HepG2 (cell line): ENCODE data around the gene MYL6. TPM values are rescaled to one million over a fixed set of nuclear protein-coding genes. Genes with fewer than 3 reads are reported as not detected.

Experiments
- ADNP ChIP-seq: sonication (generic); formaldehyde crosslinking; IDR thresholded peaks from 2 replicates; pipeline ENCODE4 v1.4.0; 2020; ENCODE audit warnings: missing genetic modification reagents
- ATF3 ChIP-seq: sonication (generic); formaldehyde crosslinking; IDR thresholded peaks from 2 replicates; pipeline ENCODE4 v1.4.0; 2020; ENCODE audit warnings: missing genetic modification reagents
- CENPT ChIP-seq: sonication (generic); formaldehyde crosslinking; IDR thresholded peaks from 2 replicates; pipeline ENCODE4 v1.8.0; 2022; ENCODE audit warnings: low read depth, mild to moderate bottlenecking, moderate library complexity, missing genetic modification reagents
- FOXA3 ChIP-seq: IDR thresholded peaks from 2 replicates; pipeline ENCODE4 v1.6.1; 2016; ENCODE audit warnings: missing genetic modification reagents, missing compliant biosample characterization
- FOXK1 ChIP-seq: sonication (generic); formaldehyde crosslinking; IDR thresholded peaks from 2 replicates; pipeline ENCODE4 v1.4.0; 2020; ENCODE audit warnings: low read depth, missing genetic modification reagents, borderline replicate concordance
- GABPB1 ChIP-seq: IDR thresholded peaks from 2 replicates; pipeline ENCODE4 v1.6.1; 2016; ENCODE audit warnings: mild to moderate bottlenecking, missing genetic modification reagents, moderate library complexity, missing compliant biosample characterization
- HMG20A ChIP-seq: IDR thresholded peaks from 2 replicates; pipeline ENCODE4 v1.6.1; 2016; ENCODE audit warnings: borderline replicate concordance
- NR3C1 ChIP-seq: sonication (generic); formaldehyde crosslinking; IDR thresholded peaks from 2 replicates; pipeline ENCODE4 v1.4.0; 2020; ENCODE audit warnings: missing genetic modification reagents
- REL ChIP-seq: sonication (generic); formaldehyde crosslinking; conservative IDR thresholded peaks from 2 replicates; pipeline ENCODE4 v1.8.0; 2022; ENCODE audit warnings: mild to moderate bottlenecking, missing genetic modification reagents, moderate library complexity
- SUZ12 ChIP-seq: fragments of 150-350 bp; IDR thresholded peaks from 2 replicates; pipeline ENCODE4 v1.6.1; 2014; ENCODE audit warnings: low read depth, low read length
- ZBTB34 ChIP-seq: sonication (generic); formaldehyde crosslinking; IDR thresholded peaks from 2 replicates; pipeline ENCODE4 v1.8.0; 2022; ENCODE audit warnings: mild to moderate bottlenecking, missing genetic modification reagents
- ZNF441 ChIP-seq: sonication (generic); formaldehyde crosslinking; IDR thresholded peaks from 2 replicates; pipeline ENCODE4 v1.7.0; 2021; ENCODE audit warnings: missing genetic modification reagents, borderline replicate concordance
- ZNF569 ChIP-seq: sonication (generic); formaldehyde crosslinking; IDR thresholded peaks from 2 replicates; pipeline ENCODE4 v1.5.0; 2020; ENCODE audit warnings: mild to moderate bottlenecking, missing genetic modification reagents, moderate library complexity, borderline replicate concordance
- ZNF577 ChIP-seq: sonication (generic); formaldehyde crosslinking; IDR thresholded peaks from 2 replicates; pipeline ENCODE4 v1.4.0; 2020; ENCODE audit warnings: mild to moderate bottlenecking, low read depth, missing genetic modification reagents, borderline replicate concordance
- ZNF607 ChIP-seq: sonication (generic); formaldehyde crosslinking; IDR thresholded peaks from 2 replicates; pipeline ENCODE4 v1.5.1; 2020; ENCODE audit warnings: missing genetic modification reagents, mild to moderate bottlenecking, borderline replicate concordance
- ZNF777 ChIP-seq: sonication (generic); formaldehyde crosslinking; IDR thresholded peaks from 2 replicates; pipeline ENCODE4 v1.4.0; 2020; ENCODE audit warnings: missing genetic modification reagents
- ZNF788 ChIP-seq: sonication (generic); formaldehyde crosslinking; IDR thresholded peaks from 2 replicates; pipeline ENCODE4 v1.5.0; 2020; ENCODE audit warnings: mild to moderate bottlenecking, missing genetic modification reagents, borderline replicate concordance
- ZNF883 ChIP-seq: sonication (generic); formaldehyde crosslinking; IDR thresholded peaks from 2 replicates; pipeline ENCODE4 v1.5.1; 2020; ENCODE audit warnings: mild to moderate bottlenecking, missing genetic modification reagents; ENCODE audit errors: not compliant biosample characterization
- polyA plus RNA-seq, 8 experiments: library from polyadenylated mRNA; depleted of rRNA in 3 of 8; stranded (reverse) in 7 of 8; unstranded in 1 of 8; fragments of >200 nt; fragmentation: Illumina TruSeq in 4 of 8; extraction: Trizol in 4 of 8; gene quantifications; 2 replicates each; pipeline versions ENCODE4 v1.2.1 to v1.2.3, GENCODE V29; 2011 to 2016; ENCODE audit warnings: low read depth in 4 of 8, missing spikeins in 1 of 8, mixed read lengths in 1 of 8; ENCODE audit not compliant: insufficient read depth in 1 of 8
- total RNA-seq, 5 experiments: library from RNA; depleted of rRNA; stranded (reverse); fragments of >200 nt; fragmentation: Illumina TruSeq; extraction: Trizol; gene quantifications; 2 replicates each; pipeline ENCODE4 v1.2.3, GENCODE V29; 2016; ENCODE audit warnings: low read depth in 1 of 5
- TF ChIP-seq, protein P1 (sequence below): sonication (generic); formaldehyde crosslinking; IDR thresholded peaks from one replicate; pipeline ENCODE4 v1.5.1; 2020; ENCODE audit warnings: mild to moderate bottlenecking, missing genetic modification reagents; ENCODE audit errors: not compliant biosample characterization

Gene MYL6
- total and polyA plus RNA-seq, 2 of the 13 experiments (the other 11 are each of a cell fraction or from before 2014, with no cell fraction given) = 1,127 to 1,192 TPM

DNA sequence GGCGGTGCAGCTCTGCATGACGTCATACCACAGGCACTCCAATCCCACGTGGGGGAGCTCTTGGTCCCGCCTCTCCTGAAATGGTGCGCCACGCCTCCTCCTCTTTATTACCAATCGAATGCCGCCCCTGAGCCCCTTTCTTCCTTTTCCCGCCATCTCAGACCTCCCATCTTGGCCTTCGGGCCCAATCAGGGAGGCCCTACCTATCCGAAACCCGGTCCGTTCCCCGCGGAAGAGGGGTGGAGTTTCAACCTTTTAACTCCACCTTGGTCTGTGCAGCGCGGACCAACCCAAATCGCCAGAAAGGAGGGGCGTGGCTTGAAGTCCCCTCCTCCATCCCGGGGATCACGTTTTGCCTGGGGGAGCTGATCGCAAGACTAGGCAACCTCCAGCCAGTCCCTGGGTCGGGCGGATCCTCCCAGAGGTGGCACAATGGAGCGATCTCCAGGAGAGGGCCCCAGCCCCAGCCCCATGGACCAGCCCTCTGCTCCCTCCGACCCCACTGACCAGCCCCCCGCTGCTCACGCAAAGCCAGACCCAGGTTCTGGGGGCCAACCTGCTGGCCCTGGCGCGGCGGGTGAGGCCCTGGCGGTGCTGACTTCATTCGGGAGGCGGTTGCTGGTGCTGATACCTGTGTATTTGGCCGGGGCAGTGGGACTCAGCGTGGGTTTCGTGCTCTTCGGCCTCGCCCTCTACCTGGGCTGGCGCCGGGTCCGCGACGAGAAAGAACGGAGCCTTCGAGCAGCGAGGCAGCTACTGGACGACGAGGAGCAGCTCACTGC is 30.1 kb upstream of the MYL6 start, which contains the start of gene ESYT1 (continued):
- TF ChIP-seq, protein P1, sequence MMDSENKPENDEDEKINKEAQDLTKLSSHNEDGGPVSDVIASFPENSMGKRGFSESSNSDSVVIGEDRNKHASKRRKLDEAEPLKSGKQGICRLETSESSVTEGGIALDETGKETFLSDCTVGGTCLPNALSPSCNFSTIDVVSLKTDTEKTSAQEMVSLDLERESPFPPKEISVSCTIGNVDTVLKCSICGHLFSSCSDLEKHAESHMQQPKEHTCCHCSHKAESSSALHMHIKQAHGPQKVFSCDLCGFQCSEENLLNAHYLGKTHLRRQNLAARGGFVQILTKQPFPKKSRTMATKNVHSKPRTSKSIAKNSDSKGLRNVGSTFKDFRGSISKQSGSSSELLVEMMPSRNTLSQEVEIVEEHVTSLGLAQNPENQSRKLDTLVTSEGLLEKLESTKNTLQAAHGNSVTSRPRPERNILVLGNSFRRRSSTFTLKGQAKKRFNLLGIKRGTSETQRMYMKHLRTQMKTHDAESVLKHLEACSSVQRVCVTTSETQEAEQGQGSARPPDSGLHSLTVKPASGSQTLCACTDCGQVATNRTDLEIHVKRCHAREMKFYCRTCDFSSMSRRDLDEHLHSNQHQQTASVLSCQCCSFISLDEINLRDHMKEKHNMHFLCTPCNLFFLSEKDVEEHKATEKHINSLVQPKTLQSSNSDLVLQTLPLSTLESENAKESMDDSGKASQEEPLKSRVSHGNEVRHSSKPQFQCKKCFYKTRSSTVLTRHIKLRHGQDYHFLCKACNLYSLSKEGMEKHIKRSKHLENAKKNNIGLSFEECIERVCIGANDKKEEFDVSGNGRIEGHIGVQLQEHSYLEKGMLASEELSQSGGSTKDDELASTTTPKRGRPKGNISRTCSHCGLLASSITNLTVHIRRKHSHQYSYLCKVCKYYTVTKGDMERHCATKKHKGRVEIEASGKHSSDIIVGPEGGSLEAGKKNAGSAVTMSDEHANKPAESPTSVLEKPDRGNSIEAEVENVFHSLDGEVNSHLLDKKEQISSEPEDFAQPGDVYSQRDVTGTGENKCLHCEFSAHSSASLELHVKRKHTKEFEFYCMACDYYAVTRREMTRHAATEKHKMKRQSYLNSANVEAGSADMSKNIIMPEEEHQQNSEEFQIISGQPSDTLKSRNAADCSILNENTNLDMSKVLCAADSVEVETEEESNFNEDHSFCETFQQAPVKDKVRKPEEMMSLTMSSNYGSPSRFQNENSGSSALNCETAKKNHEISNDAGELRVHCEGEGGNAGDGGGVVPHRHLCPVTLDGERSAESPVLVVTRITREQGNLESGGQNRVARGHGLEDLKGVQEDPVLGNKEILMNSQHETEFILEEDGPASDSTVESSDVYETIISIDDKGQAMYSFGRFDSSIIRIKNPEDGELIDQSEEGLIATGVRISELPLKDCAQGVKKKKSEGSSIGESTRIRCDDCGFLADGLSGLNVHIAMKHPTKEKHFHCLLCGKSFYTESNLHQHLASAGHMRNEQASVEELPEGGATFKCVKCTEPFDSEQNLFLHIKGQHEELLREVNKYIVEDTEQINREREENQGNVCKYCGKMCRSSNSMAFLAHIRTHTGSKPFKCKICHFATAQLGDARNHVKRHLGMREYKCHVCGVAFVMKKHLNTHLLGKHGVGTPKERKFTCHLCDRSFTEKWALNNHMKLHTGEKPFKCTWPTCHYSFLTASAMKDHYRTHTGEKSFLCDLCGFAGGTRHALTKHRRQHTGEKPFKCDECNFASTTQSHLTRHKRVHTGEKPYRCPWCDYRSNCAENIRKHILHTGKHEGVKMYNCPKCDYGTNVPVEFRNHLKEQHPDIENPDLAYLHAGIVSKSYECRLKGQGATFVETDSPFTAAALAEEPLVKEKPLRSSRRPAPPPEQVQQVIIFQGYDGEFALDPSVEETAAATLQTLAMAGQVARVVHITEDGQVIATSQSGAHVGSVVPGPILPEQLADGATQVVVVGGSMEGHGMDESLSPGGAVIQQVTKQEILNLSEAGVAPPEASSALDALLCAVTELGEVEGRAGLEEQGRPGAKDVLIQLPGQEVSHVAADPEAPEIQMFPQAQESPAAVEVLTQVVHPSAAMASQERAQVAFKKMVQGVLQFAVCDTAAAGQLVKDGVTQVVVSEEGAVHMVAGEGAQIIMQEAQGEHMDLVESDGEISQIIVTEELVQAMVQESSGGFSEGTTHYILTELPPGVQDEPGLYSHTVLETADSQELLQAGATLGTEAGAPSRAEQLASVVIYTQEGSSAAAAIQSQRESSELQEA (CRISPR knock-in tag) = peak; percentile 29
- TF ChIP-seq FOXK1 (CRISPR knock-in tag) (no peak; the same call in 1 of the 2 replicates), CENPT (no peak; the same call in 1 of the 2 replicates), ZNF577 (CRISPR knock-in tag) (no peak), REL (CRISPR knock-in tag) (no peak), ZNF607 (CRISPR knock-in tag) (peak; percentile 47; the same call in 1 of the 2 replicates), NR3C1 (CRISPR knock-in tag) (no peak), GABPB1 (CRISPR knock-in tag) (peak; percentile 56; the same call in 1 of the 2 replicates), ZNF441 (CRISPR knock-in tag) (0 out of 2 replicates have a peak, but pooled peaks have one; percentile 27), ZNF569 (CRISPR knock-in tag) (0 out of 2 replicates have a peak, but pooled peaks have one; percentile 33), SUZ12 (no peak), FOXA3 (CRISPR knock-in tag) (0 out of 2 replicates have a peak, but pooled peaks have one; percentile 20), ZBTB34 (CRISPR knock-in tag) (no peak), ZNF777 (CRISPR knock-in tag) (peak; percentile 73; the same call in 1 of the 2 replicates), ADNP (CRISPR knock-in tag) (no peak), ZNF883 (peak; percentile 46), ZNF788 (CRISPR knock-in tag) (no peak), HMG20A (CRISPR knock-in tag) (0 out of 2 replicates have a peak, but pooled peaks have one; percentile 1), ATF3 (CRISPR knock-in tag) (peak; percentile 72)
